Left ventricle myocardium inferior (tissue), 1 donor: ENCODE data around the gene FIGLA. TPM values are rescaled to one million over a fixed set of nuclear protein-coding genes. Genes with fewer than 3 reads are reported as not detected.

Experiments
- DNase-seq: peaks from one replicate; pipeline ENCODE4 v3.0.0-alpha.2; 2020
- H3K27ac ChIP-seq: fragments of 200-600 bp; replicated peaks from 2 replicates; pipeline ENCODE4 v1.8.0; 2021
- H3K27me3 ChIP-seq: fragments of 200-600 bp; 2 replicates; pipeline ENCODE4 v1.8.0; 2021; ENCODE audit warnings: low read depth
- H3K36me3 ChIP-seq: fragments of 200-600 bp; 2 replicates; pipeline ENCODE4 v1.8.0; 2021
- H3K4me1 ChIP-seq: fragments of 200-600 bp; 2 replicates; pipeline ENCODE4 v1.8.0; 2021
- H3K4me3 ChIP-seq: fragments of 200-600 bp; 2 replicates; pipeline ENCODE4 v1.8.0; 2021; ENCODE audit warnings: mild to moderate bottlenecking, moderate library complexity
- H3K9me3 ChIP-seq: fragments of 200-600 bp; replicated peaks from 2 replicates; pipeline ENCODE4 v1.8.0; 2021
- intact Hi-C: fragments of 100-400 bp; cut with micrococcal nuclease; formaldehyde crosslinking; loops from one replicate; pipeline ENCODE4 v1.11.0; 2022
- total RNA-seq: library from RNA; stranded (reverse); fragmentation: NEBNext Ultra II Directional; extraction: Animal tissue kit (Norgen Biotek cat#: 25700); gene quantifications from one replicate; pipeline ENCODE4 v1.2.1, GENCODE V29; 2021
- TF ChIP-seq, protein P1 (sequence below): fragments of 200-600 bp; IDR thresholded peaks from 2 replicates; pipeline ENCODE4 v1.8.0; 2021; ENCODE audit warnings: antibody characterized with exemption, mild to moderate bottlenecking, borderline replicate concordance
- donor health status: DM: no; HTN: yes; CAD: no; lungs with severe emphysema.

FIGLA gene
- total RNA-seq, 1 donor from 2014 or later = not detected

GRCh38 chr2:70822843-70823242, 32.4 kb upstream of the FIGLA start:
- Histone ChIP-seq H3K4me1 (no peaks in the 10 kb centered on the region), H3K36me3 (no peaks in the 10 kb centered on the region), H3K9me3 (no peaks in the 10 kb centered on the region), H3K4me3 (no peak overlapping the region), H3K27me3 (peaks cover 26% of the 10 kb centered on the region), H3K27ac (no peak overlapping the region)
- TF ChIP-seq, protein P1, sequence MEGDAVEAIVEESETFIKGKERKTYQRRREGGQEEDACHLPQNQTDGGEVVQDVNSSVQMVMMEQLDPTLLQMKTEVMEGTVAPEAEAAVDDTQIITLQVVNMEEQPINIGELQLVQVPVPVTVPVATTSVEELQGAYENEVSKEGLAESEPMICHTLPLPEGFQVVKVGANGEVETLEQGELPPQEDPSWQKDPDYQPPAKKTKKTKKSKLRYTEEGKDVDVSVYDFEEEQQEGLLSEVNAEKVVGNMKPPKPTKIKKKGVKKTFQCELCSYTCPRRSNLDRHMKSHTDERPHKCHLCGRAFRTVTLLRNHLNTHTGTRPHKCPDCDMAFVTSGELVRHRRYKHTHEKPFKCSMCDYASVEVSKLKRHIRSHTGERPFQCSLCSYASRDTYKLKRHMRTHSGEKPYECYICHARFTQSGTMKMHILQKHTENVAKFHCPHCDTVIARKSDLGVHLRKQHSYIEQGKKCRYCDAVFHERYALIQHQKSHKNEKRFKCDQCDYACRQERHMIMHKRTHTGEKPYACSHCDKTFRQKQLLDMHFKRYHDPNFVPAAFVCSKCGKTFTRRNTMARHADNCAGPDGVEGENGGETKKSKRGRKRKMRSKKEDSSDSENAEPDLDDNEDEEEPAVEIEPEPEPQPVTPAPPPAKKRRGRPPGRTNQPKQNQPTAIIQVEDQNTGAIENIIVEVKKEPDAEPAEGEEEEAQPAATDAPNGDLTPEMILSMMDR = no peak
- DNase-seq = no peak
- intact Hi-C loops = no loop called here

- Histone ChIP-seq H3K36me3 (no peaks in the 10 kb centered on the region), H3K27ac (no peak within 1 kb of the TSS), H3K27me3 (peaks cover 48% of the 10 kb centered on the region), H3K9me3 (no peaks in the 10 kb centered on the region), H3K4me3 (no peak within 1 kb of the TSS), H3K4me1 (no peaks in the 10 kb centered on the region)
- intact Hi-C loops = no loop called here
- DNase-seq = no peak
- TF ChIP-seq, protein P1 = no peak
Observed at GRCh38 chr2:70820499-70820898, 30.1 kb upstream of the FIGLA start, which contains the start of gene CLEC4F. Gene CLEC4F, minus strand, starts transcription at chr2:70820599. Its CDS starts 76 bp downstream, at chr2:70820523.

DNA sequence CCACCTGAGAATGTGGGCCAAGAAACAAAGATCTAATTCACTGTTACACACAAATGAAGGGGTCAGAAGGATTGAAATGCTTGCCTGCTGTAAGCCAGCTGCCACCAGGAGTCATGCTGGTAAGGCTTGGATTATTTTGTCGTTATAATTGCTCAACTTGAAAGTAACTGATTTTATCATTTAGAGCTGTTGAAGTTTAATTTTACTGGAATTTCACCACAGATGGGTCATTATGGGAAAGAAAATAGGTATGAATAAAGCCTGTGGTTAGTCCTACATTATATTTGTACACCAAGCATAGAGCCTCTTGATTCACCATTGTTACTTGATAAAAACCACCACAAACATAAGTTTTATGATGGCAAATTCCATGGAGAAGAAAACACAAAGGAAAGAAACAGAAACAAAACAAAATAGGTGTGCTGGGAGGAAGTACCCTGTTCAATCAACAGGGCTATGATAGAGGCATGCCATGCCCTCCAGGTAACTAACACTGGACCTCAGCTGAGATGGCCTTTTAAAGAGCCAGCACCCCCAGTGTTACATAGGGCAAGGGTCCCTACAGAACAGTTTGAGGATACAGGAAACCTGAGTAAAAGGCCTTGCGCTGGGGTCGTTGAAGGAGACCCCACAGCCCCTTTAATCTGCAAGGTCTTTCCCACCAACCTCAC, 27.0 kb upstream of the FIGLA start:
- Histone ChIP-seq H3K27ac (no peak overlapping the region), H3K9me3 (no peaks in the 10 kb centered on the region), H3K27me3 (peaks cover 66% of the 10 kb centered on the region), H3K36me3 (no peaks in the 10 kb centered on the region), H3K4me3 (no peak overlapping the region), H3K4me1 (no peaks in the 10 kb centered on the region)
- no peak for DNase-seq
- TF ChIP-seq, protein P1 = no peak
- intact Hi-C loops = no loop called here

DNA sequence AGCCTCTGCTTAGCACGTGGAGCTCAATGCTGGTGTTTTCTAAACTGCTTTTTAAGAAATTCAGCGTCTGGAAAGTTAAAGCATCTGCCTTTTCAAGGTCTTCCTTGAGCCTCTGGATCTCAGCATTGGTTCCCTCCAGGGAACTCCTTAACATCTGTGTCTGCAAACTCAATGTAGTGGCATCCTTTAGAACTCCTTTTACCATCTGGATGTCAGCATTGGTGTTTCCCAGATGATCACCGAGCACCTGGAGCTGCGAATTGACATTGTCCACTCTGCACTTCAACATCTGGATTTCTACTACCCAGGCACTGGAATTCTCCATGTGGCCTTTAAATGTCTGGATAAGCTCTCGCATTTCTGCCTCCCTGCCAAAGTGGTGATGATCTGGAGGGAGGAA, 26.3 kb upstream of the FIGLA start:
- TF ChIP-seq, protein P1 = no peak
- H3K4me3 ChIP-seq = no peak overlapping the region

GRCh38 chr2:70808983-70809958, 18.8 kb upstream of the FIGLA start:
- TF ChIP-seq, protein P1 = no peak
- Histone ChIP-seq H3K36me3 (no peaks in the 10 kb centered on the region), H3K4me3 (no peak overlapping the region), H3K27ac (no peak overlapping the region), H3K27me3 (peaks cover 39% of the 10 kb centered on the region), H3K4me1 (no peaks in the 10 kb centered on the region), H3K9me3 (no peaks in the 10 kb centered on the region)
- no peak for DNase-seq
- intact Hi-C loops = no loop called here

More for the DNA sequence above, 26.3 kb upstream of the FIGLA start:
- no peaks in the 10 kb centered on the region for H3K36me3 ChIP-seq
- no peak for DNase-seq
- no peaks in the 10 kb centered on the region for H3K9me3 ChIP-seq
- no peak overlapping the region for H3K27ac ChIP-seq
- intact Hi-C loops = no loop called here
- H3K4me1 ChIP-seq = no peaks in the 10 kb centered on the region
- H3K27me3 ChIP-seq = peaks cover 66% of the 10 kb centered on the region
